Spleen (tissue), 11 donors: ENCODE measurements around the gene PIP5K1A. TPM values are rescaled to one million over a fixed set of nuclear protein-coding genes. Genes with fewer than 3 reads are reported as not detected.

Experiments used
- DNase-seq: peaks from one replicate; pipeline ENCODE4 v3.0.0-alpha.2; 2020
- H3K27ac ChIP-seq, 8 donors: fragments of 200-600 bp; sonication (generic) in 7 of 8; 1 replicate in 4 of 8; 2 replicates in 4 of 8; pipeline versions ENCODE4 v1.5.0 to v1.8.0; 2016 to 2021; ENCODE audit warnings: inconsistent platforms in 4 of 8, mild to moderate bottlenecking in 4 of 8, moderate library complexity in 1 of 8
- H3K27me3 ChIP-seq, 7 donors: fragments of 200-600 bp; sonication (generic) in 6 of 7; replicated peaks in 1 of 7; 1 replicate in 4 of 7; 2 replicates in 3 of 7; pipeline versions ENCODE4 v1.5.0 to v1.8.0; 2016 to 2021; ENCODE audit warnings: inconsistent platforms in 3 of 7, mild to moderate bottlenecking in 1 of 7
- H3K36me3 ChIP-seq, 6 donors: fragments of 200-600 bp; sonication (generic) in 5 of 6; 1 replicate in 4 of 6; 2 replicates in 2 of 6; pipeline versions ENCODE4 v1.5.0 to v1.8.0; 2016 to 2021; ENCODE audit warnings: inconsistent platforms in 2 of 6
- H3K4me1 ChIP-seq, 6 donors: fragments of 200-600 bp; sonication (generic) in 5 of 6; 1 replicate in 3 of 6; 2 replicates in 3 of 6; pipeline versions ENCODE4 v1.5.0 to v1.8.0; 2016 to 2021; ENCODE audit warnings: inconsistent platforms in 3 of 6
- H3K4me3 ChIP-seq, 8 donors: fragments of 200-600 bp; sonication (generic) in 7 of 8; 1 replicate in 4 of 8; 2 replicates in 4 of 8; pipeline versions ENCODE4 v1.5.0 to v1.8.0; 2016 to 2021; ENCODE audit warnings: inconsistent platforms in 4 of 8, mild to moderate bottlenecking in 4 of 8, moderate library complexity in 2 of 8
- H3K9me3 ChIP-seq, 8 donors: fragments of 200-600 bp; sonication (generic) in 7 of 8; 1 replicate in 4 of 8; 2 replicates in 4 of 8; pipeline versions ENCODE4 v1.5.0 to v1.8.0; 2016 to 2021; ENCODE audit warnings: inconsistent platforms in 4 of 8
- CTCF ChIP-seq, 11 experiments: fragments of 200-600 bp in 7 of 11; fragments of 450-650 bp in 4 of 11; sonication (generic) in 4 of 11; IDR thresholded peaks in 8 of 11; conservative IDR thresholded peaks in 3 of 11; 1 replicate in 7 of 11; 2 replicates in 4 of 11; pipeline versions ENCODE4 v1.4.0 to v1.8.0; 2016 to 2021; ENCODE audit warnings: antibody characterized with exemption in 11 of 11, inconsistent platforms in 4 of 11, mild to moderate bottlenecking in 1 of 11
- POLR2A ChIP-seq, 3 donors: fragments of 450-650 bp; IDR thresholded peaks; one replicate each; pipeline ENCODE4 v1.5.1; 2017; ENCODE audit warnings: antibody characterized with exemption in 3 of 3, mild to moderate bottlenecking in 1 of 3
- POLR2AphosphoS5 ChIP-seq, 3 donors: sonication (generic); formaldehyde crosslinking; IDR thresholded peaks; one replicate each; pipeline ENCODE4 v1.5.1; 2017; ENCODE audit warnings: antibody characterized with exemption in 3 of 3
- WGBS, 5 donors: extraction: QIAGEN DNeasy Blood & Tissue Kit in 3 of 5; methylation state at CpG; one replicate each; pipeline versions ENCODE4 v1.1.5 to v1.1.7; 2013 to 2018; 5-methylcytosine and 5-hydroxymethylcytosine counted together
- intact Hi-C: fragments of 100-400 bp; cut with DNase I; formaldehyde crosslinking; loops from one replicate; pipeline ENCODE4 v1.15.0; 2023; ENCODE audit warnings: low total_unique reads
- polyA plus RNA-seq, 3 donors: library from polyadenylated mRNA; stranded (reverse); fragments of 200-250 nt; gene quantifications; one replicate each; pipeline ENCODE4 v1.2.1, GENCODE V29; 2013
- total RNA-seq, 7 donors: library from RNA; depleted of rRNA in 3 of 7; stranded (reverse); fragments of >200 nt in 3 of 7; fragmentation: NEBNext Ultra II Directional in 4 of 7; extraction: Animal tissue kit (Norgen Biotek cat#: 25700) in 4 of 7; gene quantifications; one replicate each; pipeline versions ENCODE4 v1.1.0 to v1.2.1, GENCODE V29; 2016 to 2021
- donor health status: healthy with polysubstance abuse.
- donor health status: DM: no; HTN: no; CAD: no; lungs with moderate emphysema.
- donor health status: DM: no; HTN: no; CAD: no.
- donor health status: Bipolar disorder and iron deficiency.
- donor health status: healthy.
- donor health status: DM: no; HTN: no; CAD: no.
- donor health status: DM: yes; HTN: yes; CAD: no.

The PIP5K1A gene
- total and polyA plus RNA-seq, 10 donors = 12.8 to 83.6 (median 53.8) TPM

- intact Hi-C loops = no loop called here
- Histone ChIP-seq H3K4me1 (peaks cover 0 to 44% (median 12%) of the 10 kb centered on the region in 6 donors), H3K4me3 (no peak overlapping the region), H3K36me3 (peaks cover 5 to 100% (median 100%) of the 10 kb centered on the region in 6 donors), H3K27ac (peak overlapping the region in 3 of 8 donors; percentile 7 to 42 (median 42)), H3K27me3 (no peaks in the 10 kb centered on the region), H3K9me3 (no peaks in the 10 kb centered on the region)
- no peak for DNase-seq
- 72 to 80% (median 76%) methylated on average over 13 of the region's 13 CpGs for WGBS, 5 donors
- TF ChIP-seq POLR2AphosphoS5 (IDR thresholded peaks at IDR 0.05) = peak; percentile 52 to 81 (median 57)
- no peak for TF ChIP-seq POLR2A (IDR thresholded peaks at IDR 0.05)
Measured at GRCh38 chr1:151292207-151293030, 94.1 kb downstream of the PIP5K1A start.

- Histone ChIP-seq H3K9me3 (no peaks in the 10 kb centered on the region), H3K4me1 (peaks cover 0 to 38% (median 12%) of the 10 kb centered on the region in 6 donors), H3K27me3 (no peaks in the 10 kb centered on the region), H3K4me3 (no peak overlapping the region), H3K36me3 (peaks cover 3 to 100% (median 100%) of the 10 kb centered on the region in 6 donors), H3K27ac (peak overlapping the region in 3 of 8 donors; percentile 7 to 42 (median 42))
- intact Hi-C loops = no loop called here
- WGBS, 5 donors = 71 to 82% (median 78%) methylated on average over 4 to 6 of the region's 6 CpGs
- DNase-seq = no peak
- TF ChIP-seq POLR2A (IDR thresholded peaks at IDR 0.05) (no peak), CTCF (IDR thresholded peaks at IDR 0.05 in 8 of 11, conservative IDR thresholded peaks at IDR 0.05 in 3 of 11) (no peak), POLR2AphosphoS5 (IDR thresholded peaks at IDR 0.05) (peak; percentile 2 to 63 (median 29))
Measured at GRCh38 chr1:151293093-151293492, 94.7 kb downstream of the PIP5K1A start.

- 90 to 98% (median 96%) methylated on average over 2 of the region's 2 CpGs for WGBS, 5 donors
- TF ChIP-seq CTCF (IDR thresholded peaks at IDR 0.05 in 8 of 11, conservative IDR thresholded peaks at IDR 0.05 in 3 of 11) (no peak), POLR2AphosphoS5 (IDR thresholded peaks at IDR 0.05) (no peak), POLR2A (IDR thresholded peaks at IDR 0.05) (no peak)
- no peak for DNase-seq
- no peaks in the 10 kb centered on the region for H3K9me3 ChIP-seq
- no peak overlapping the region for H3K4me3 ChIP-seq
- intact Hi-C loops = no loop called here
- peaks cover 0 to 20% (median under 1%) of the 10 kb centered on the region in 6 donors for H3K4me1 ChIP-seq
- no peaks in the 10 kb centered on the region for H3K27me3 ChIP-seq
- H3K27ac ChIP-seq = no peak overlapping the region
- peaks cover 9 to 100% (median 100%) of the 10 kb centered on the region in 6 donors for H3K36me3 ChIP-seq
Measured at GRCh38 chr1:151294742-151295462, 96.5 kb downstream of the PIP5K1A start.

Other genes with a start within 250 kb of the PIP5K1A start
- gene CERS2, start 223.7 kb upstream of the PIP5K1A start, total RNA-seq = 100 to 1,000 TPM in 3 of 7 donors, 10 to 100 TPM in 4; 71.8 to 128 (median 98.1) TPM
- gene CERS2, start 223.7 kb upstream of the PIP5K1A start, polyA plus RNA-seq = 10 to 100 TPM; 63.4 to 69.9 (median 65.1) TPM
- under 1 TPM in 5 of 7 donors, not detected in 2; 0.13 to 0.92 (median 0.51) TPM for gene ANXA9, start 216.3 kb upstream of the PIP5K1A start, total RNA-seq
- under 1 TPM; 0.12 to 0.32 (median 0.22) TPM for gene ANXA9, start 216.3 kb upstream of the PIP5K1A start, polyA plus RNA-seq
- gene MINDY1, start 191.7 kb upstream of the PIP5K1A start, total RNA-seq = 10 to 100 TPM; 23.8 to 51.1 (median 31.4) TPM
- gene MINDY1, start 191.7 kb upstream of the PIP5K1A start, polyA plus RNA-seq = 10 to 100 TPM in 1 of 3 donors, 1 to 10 TPM in 2; 3.3 to 10.4 (median 3.9) TPM
- 10 to 100 TPM; 15.7 to 22.6 (median 17.7) TPM for gene PRUNE1, start 190.1 kb upstream of the PIP5K1A start, total RNA-seq
- gene PRUNE1, start 190.1 kb upstream of the PIP5K1A start, polyA plus RNA-seq = 10 to 100 TPM in 1 of 3 donors, 1 to 10 TPM in 2; 9.2 to 12.8 (median 9.9) TPM
- gene BNIPL, start 162.0 kb upstream of the PIP5K1A start, total RNA-seq = 1 to 10 TPM in 3 of 7 donors, under 1 TPM in 4; 0.33 to 1.4 (median 0.77) TPM
- under 1 TPM; 0.50 to 0.85 (median 0.61) TPM for gene BNIPL, start 162.0 kb upstream of the PIP5K1A start, polyA plus RNA-seq
- gene C1orf56, start 150.8 kb upstream of the PIP5K1A start, total RNA-seq = 1 to 10 TPM; 1.8 to 5.5 (median 3.4) TPM
- gene C1orf56, start 150.8 kb upstream of the PIP5K1A start, polyA plus RNA-seq = 1 to 10 TPM; 1.4 to 2.8 (median 2.6) TPM
- 100 to 1,000 TPM; 158 to 245 (median 208) TPM for gene CDC42SE1, start 138.9 kb upstream of the PIP5K1A start, total RNA-seq
- 10 to 100 TPM; 57.0 to 75.4 (median 72.6) TPM for gene CDC42SE1, start 138.9 kb upstream of the PIP5K1A start, polyA plus RNA-seq
- 1 to 10 TPM in 4 of 7 donors, under 1 TPM in 3; 0.50 to 2.6 (median 1.1) TPM for gene MLLT11, start 138.2 kb upstream of the PIP5K1A start, total RNA-seq
- gene MLLT11, start 138.2 kb upstream of the PIP5K1A start, polyA plus RNA-seq = under 1 TPM; 0.52 to 0.91 (median 0.61) TPM
- 10 to 100 TPM; 12.3 to 22.8 (median 17.5) TPM for gene GABPB2, start 127.8 kb upstream of the PIP5K1A start, total RNA-seq
- 1 to 10 TPM; 3.0 to 7.1 (median 3.9) TPM for gene GABPB2, start 127.8 kb upstream of the PIP5K1A start, polyA plus RNA-seq
- gene SEMA6C, start 51.9 kb upstream of the PIP5K1A start, total RNA-seq = 1 to 10 TPM; 2.0 to 9.4 (median 4.1) TPM
- 1 to 10 TPM; 3.2 to 5.8 (median 4.4) TPM for gene SEMA6C, start 51.9 kb upstream of the PIP5K1A start, polyA plus RNA-seq
- 10 to 100 TPM; 26.3 to 48.0 (median 35.3) TPM for gene TNFAIP8L2, start 41.9 kb upstream of the PIP5K1A start, total RNA-seq
- 10 to 100 TPM; 58.8 to 63.4 (median 61.9) TPM for gene TNFAIP8L2, start 41.9 kb upstream of the PIP5K1A start, polyA plus RNA-seq
- 10 to 100 TPM in 1 of 7 donors, 1 to 10 TPM in 6; 3.7 to 10.0 (median 4.6) TPM for gene LYSMD1, start 32.6 kb upstream of the PIP5K1A start, total RNA-seq
- 1 to 10 TPM; 2.5 to 4.8 (median 2.8) TPM for gene LYSMD1, start 32.6 kb upstream of the PIP5K1A start, polyA plus RNA-seq
- gene SCNM1, start 32.4 kb upstream of the PIP5K1A start, total RNA-seq = 10 to 100 TPM; 36.2 to 63.5 (median 41.5) TPM
- 10 to 100 TPM; 64.9 to 96.2 (median 74.6) TPM for gene SCNM1, start 32.4 kb upstream of the PIP5K1A start, polyA plus RNA-seq
- 1 to 10 TPM in 1 of 7 donors, under 1 TPM in 3, not detected in 3; 0.60 to 2.0 (median 0.86) TPM for gene TMOD4, start 22.6 kb upstream of the PIP5K1A start, total RNA-seq
- gene TMOD4, start 22.6 kb upstream of the PIP5K1A start, polyA plus RNA-seq = under 1 TPM; 0.44 to 0.99 (median 0.76) TPM
- 10 to 100 TPM; 23.1 to 37.7 (median 31.5) TPM for gene VPS72, start 8.4 kb upstream of the PIP5K1A start, total RNA-seq
- gene VPS72, start 8.4 kb upstream of the PIP5K1A start, polyA plus RNA-seq = 10 to 100 TPM; 24.9 to 43.1 (median 31.0) TPM
- 100 to 1,000 TPM in 5 of 7 donors, 10 to 100 TPM in 2; 90.8 to 157 (median 121) TPM for gene PSMD4, start 56.2 kb downstream of the PIP5K1A start, total RNA-seq
- 100 to 1,000 TPM; 149 to 180 (median 156) TPM for gene PSMD4, start 56.2 kb downstream of the PIP5K1A start, polyA plus RNA-seq
- 10 to 100 TPM; 27.3 to 46.6 (median 33.4) TPM for gene ZNF687, start 83.7 kb downstream of the PIP5K1A start, total RNA-seq
- gene ZNF687, start 83.7 kb downstream of the PIP5K1A start, polyA plus RNA-seq = 10 to 100 TPM in 1 of 3 donors, 1 to 10 TPM in 2; 9.1 to 17.7 (median 9.8) TPM
- 10 to 100 TPM; 63.7 to 85.4 (median 69.5) TPM for gene PI4KB, start 128.9 kb downstream of the PIP5K1A start, total RNA-seq
- gene PI4KB, start 128.9 kb downstream of the PIP5K1A start, polyA plus RNA-seq = 10 to 100 TPM; 25.6 to 41.4 (median 30.8) TPM
- 10 to 100 TPM; 75.9 to 96.1 (median 92.2) TPM for gene RFX5, start 148.7 kb downstream of the PIP5K1A start, total RNA-seq
- gene RFX5, start 148.7 kb downstream of the PIP5K1A start, polyA plus RNA-seq = 10 to 100 TPM; 30.8 to 57.8 (median 40.3) TPM
- 100 to 1,000 TPM in 2 of 7 donors, 10 to 100 TPM in 5; 56.1 to 114 (median 90.3) TPM for gene SELENBP1, start 174.2 kb downstream of the PIP5K1A start, total RNA-seq
- 10 to 100 TPM; 17.3 to 77.8 (median 47.5) TPM for gene SELENBP1, start 174.2 kb downstream of the PIP5K1A start, polyA plus RNA-seq
- 100 to 1,000 TPM; 184 to 219 (median 201) TPM for gene PSMB4, start 201.0 kb downstream of the PIP5K1A start, total RNA-seq
- gene PSMB4, start 201.0 kb downstream of the PIP5K1A start, polyA plus RNA-seq = 100 to 1,000 TPM; 320 to 371 (median 354) TPM